ENCODE data around the gene RSF1.

The RSF1 gene

GRCh38 chr11:77813256-77813655, 7.3 kb downstream of the RSF1 start:
- DNase-seq (ENCODE audit: low spot score): no peak

DNA sequence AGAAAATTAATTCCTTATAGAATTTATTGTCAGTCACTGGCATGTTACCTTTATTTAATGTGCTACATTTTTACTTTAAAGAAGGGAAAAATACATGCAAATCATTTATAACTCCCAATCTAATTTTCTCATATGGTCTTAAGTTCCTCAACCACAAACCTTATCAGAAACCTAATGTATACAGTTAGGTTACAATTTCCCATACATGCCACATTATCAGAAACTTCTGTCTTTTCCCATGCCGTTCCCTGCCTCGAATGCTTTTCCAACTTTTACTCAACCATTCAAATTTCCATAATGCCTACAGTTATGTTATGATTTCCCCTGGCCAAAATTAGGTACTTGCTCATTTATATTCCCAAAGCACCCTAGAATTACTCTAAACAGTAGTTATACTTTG, 13.5 kb downstream of the RSF1 start:
- no peak for DNase-seq (ENCODE audit: low spot score)

GRCh38 chr11:77806415-77806814, 14.1 kb downstream of the RSF1 start:
- DNase-seq (ENCODE audit: low spot score): no peak

DNA sequence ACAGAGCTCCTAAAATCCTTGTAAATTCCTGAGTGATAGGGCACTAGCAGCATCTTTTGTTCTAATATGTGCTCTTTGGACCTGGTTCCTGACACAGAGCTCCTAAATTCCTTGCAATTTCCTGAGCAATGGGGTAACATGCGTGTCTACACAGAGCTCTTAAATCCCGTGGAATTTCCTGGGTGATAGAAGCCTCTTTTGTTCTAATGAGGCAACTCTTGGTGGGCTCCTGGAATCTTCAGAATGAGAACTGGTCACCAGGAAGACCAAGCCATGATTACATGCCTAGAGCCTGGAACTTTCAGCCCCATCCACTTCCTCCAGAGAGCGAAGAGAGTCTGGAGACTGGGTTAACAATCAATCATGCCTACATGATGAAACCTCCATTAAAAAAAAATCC, 19.0 kb downstream of the RSF1 start:
- DNase-seq (ENCODE audit: low spot score): no peak

DNA sequence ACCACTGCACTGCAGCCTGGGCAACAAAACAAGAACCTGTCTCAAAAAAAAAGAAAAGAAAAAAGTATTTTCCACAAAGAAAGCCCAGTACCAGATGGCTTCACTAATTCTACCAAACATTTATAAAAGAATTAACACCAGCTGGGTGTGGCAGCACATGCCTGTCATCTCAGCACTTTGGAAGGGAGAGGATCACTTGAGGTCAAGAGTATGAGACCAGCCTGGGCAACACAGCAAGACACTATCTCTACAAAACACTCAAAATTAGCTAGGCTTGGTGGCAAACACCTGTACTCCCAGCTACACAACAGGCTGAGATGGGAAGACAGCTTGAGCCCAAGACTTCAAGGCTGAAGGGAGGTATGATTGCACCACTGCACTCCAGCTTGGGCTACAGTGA, 20.1 kb downstream of the RSF1 start:
- no peak for DNase-seq (ENCODE audit: low spot score)

DNA sequence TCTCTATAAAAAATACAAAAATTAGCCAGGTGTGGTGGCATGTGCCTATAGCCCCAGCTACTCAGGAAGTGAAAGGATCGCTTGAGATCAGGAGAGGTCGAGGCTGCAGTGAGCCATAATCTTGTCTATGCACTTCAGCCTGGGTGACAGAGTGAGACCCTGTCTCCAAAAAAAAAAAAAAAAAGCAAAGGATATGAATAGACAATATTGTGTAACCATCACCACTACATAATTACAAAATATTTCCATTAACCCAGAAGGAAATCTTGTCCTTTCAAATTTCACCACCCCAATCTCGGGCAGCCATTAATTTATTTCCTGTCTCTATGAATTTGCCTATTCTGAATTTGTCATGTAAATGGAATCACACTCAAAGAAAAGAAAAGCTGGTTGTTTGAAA, 21.2 kb downstream of the RSF1 start:
- DNase-seq (ENCODE audit: low spot score): no peak

DNA sequence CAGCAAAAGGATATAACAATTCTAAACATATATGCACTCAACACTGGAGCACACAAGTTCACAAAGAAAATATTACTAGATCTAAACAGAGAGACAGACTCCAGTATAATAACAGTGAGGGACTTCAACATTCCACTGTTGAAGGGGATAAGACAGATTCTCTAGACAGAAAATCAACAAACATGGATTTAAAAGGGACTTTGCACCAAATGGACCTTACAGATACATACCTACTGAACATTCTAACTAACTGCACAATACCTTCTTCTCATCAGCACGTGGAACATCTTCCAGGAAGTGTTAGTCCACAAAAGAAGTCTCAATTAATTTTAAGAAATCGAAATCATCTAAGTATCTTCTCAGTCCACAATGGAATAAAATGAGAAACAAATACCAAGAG, 26.6 kb downstream of the RSF1 start:
- no peak for DNase-seq (ENCODE audit: low spot score)

- DNase-seq (ENCODE audit: low spot score): no peak
These were observed 29.2 kb downstream of the RSF1 start for GRCh38 chr11:77791301-77791700.

DNA sequence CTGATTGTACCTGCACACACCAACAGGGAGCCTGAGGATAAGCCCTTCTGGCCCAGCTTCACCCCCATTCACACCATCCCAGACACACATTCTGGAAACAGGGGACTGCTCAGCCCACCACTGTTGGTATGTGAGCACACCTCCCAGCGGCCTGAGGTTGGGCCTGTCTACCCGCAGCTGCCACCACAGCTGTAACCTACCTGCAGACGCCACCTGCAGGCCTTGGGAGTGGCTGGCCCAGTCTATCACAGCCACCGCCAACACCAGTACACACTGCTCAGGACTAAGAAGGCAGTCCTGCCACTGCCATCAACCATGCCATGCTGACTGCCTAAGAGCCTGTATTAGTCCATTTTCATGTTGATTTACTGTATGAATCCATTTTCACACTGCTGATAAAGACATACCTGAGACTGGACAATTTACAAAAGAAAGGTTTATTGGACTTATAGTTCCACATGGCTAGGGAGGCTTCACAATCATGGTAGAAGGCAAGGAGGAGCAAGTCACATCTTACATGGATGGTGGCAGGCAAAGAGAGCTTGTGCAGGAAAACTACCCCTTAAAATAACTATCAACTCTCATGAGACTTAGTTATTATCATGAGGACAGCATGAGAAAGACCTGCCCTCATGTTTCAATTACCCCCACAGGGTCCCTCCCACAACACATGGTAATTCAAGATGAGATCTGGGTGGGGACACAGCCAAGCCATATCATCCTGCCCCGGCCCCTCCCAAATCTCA, 30.6 kb downstream of the RSF1 start:
- no peak for DNase-seq (ENCODE audit: low spot score)

- DNase-seq (ENCODE audit: low spot score): no peak
These were observed 31.3 kb downstream of the RSF1 start for GRCh38 chr11:77789061-77789730.

GRCh38 chr11:77784572-77784971, 36.0 kb downstream of the RSF1 start:
- DNase-seq (ENCODE audit: low spot score): no peak

GRCh38 chr11:77783025-77783424, 37.5 kb downstream of the RSF1 start:
- DNase-seq (ENCODE audit: low spot score): no peak

GRCh38 chr11:77779935-77780334, 40.6 kb downstream of the RSF1 start:
- no peak for DNase-seq (ENCODE audit: low spot score)

DNA sequence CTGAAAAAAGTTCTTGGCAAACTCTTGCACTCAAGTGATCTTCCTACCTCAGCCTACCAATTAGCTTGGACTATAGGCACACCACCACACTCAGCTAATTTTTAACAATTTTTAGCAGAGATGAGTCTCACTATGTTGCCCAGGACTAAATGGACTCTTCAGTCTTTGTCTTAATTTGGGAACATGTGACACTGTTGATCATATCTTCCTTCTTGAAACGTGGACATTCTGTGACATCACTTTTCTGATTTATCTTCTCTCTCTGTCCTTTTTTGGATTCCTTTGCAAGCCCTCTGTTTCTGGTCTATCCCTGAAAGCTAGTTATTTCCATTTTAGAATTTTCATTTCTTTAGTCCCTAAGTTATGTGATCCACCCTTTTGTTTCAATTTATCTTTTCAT, 42.0 kb downstream of the RSF1 start:
- no peak for DNase-seq (ENCODE audit: low spot score)

DNA sequence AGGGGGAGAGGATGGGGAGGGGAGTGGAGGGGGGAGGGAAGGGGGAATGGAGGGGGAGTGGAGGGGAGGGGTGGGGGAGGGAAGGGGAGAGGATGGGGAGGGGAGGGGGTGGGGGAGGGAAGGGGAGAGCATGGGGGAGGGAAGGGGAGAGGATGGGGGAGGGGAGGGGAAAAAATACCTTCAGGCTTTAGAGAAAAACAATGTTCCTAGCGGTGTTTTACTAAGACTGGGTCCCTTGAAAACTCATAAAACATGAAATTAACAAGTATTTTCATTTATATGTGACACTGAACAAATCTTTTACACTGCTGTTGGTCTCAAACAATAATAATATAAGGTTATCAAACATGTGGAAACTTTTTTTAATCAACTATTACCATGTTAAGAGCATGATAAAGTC, 42.4 kb downstream of the RSF1 start:
- DNase-seq (ENCODE audit: low spot score): no peak

- peak; percentile 32 for DNase-seq (ENCODE audit: low spot score)
These were observed 44.1 kb downstream of the RSF1 start for GRCh38 chr11:77776455-77776854.

- DNase-seq (ENCODE audit: low spot score): no peak
These were observed 44.6 kb downstream of the RSF1 start for GRCh38 chr11:77775936-77776335.

GRCh38 chr11:77771135-77771534, 49.4 kb downstream of the RSF1 start:
- DNase-seq (ENCODE audit: low spot score): no peak

DNA sequence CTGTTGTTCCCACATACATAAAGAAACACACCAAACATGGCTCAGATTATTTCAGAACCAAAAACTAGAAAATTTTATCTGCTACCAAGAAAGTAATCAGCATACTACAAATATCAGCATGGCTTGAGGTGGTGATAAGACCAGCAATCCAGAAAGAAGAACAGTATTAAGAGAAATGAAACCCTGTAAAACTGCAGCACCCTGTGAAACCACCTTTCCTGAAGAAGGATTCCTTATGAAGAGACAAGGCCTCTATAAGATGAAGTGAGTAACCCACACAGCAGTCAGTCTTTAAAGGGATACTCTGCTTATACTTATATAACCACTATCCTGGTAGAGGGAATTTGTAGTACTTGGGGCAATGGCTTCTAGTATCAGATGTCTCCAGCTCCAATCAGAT, 49.9 kb downstream of the RSF1 start:
- DNase-seq (ENCODE audit: low spot score): no peak

- DNase-seq (ENCODE audit: low spot score): no peak
These were observed 58.1 kb downstream of the RSF1 start for GRCh38 chr11:77762426-77762825.

- DNase-seq (ENCODE audit: low spot score): no peak
These were observed 59.0 kb downstream of the RSF1 start for GRCh38 chr11:77761491-77761890.

- DNase-seq (ENCODE audit: low spot score): no peak
These were observed 62.2 kb downstream of the RSF1 start for GRCh38 chr11:77758331-77758730.

- no peak for DNase-seq (ENCODE audit: low spot score)
These were observed 67.3 kb downstream of the RSF1 start for GRCh38 chr11:77753230-77753629.

DNA sequence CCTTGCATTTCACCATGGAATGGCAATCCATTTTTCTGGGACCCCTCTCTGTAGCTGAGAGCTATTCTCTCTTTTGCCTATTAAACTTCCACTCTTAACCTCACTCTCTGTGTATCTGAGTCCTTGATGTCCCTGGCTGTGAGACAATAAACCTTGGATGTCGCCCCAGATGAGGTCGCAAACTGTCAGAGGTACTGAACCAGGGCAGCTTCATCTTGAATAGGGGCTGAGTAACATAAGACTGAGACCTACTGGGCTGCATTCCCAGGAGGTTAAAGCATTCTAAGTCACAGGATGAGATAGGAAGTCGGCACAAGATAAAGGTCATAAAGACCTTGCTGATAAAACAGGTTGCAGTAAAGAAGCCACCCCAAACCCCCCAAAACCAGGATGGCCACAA, 68.0 kb downstream of the RSF1 start:
- no peak for DNase-seq (ENCODE audit: low spot score)

All from SW480 (cell line).